ENCODE results near the gene PDX1.

The PDX1 gene

GRCh38 chr13:27919934-27920676 is at the start of gene PDX1:
Gene PDX1, plus strand, starts transcription at chr13:27920000. Its CDS starts 139 bp downstream, at chr13:27920139.
- no peak for DNase-seq

GRCh38 chr13:27878274-27878673 is 41.5 kb upstream of the PDX1 start:
- DNase-seq: no peak

DNA sequence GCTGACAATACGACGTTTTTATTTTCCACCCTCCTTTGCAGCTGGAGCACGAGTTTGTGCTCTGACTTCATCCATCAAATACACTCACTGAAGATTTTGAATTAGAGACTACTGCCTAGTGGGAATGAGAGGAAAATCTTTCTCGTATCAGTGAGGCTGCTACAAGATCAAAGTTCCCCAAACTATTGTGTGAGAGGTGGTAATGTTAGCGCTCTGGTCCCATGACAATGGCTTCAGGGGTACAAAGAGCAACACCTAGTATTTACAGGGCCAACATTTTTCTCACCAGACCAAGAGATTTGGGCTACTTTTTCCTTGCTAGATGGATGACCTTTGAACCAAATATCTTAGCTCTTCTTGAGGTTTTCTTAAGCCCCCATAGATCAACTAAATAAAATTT is 30.3 kb upstream of the PDX1 start:
- DNase-seq: no peak

GRCh38 chr13:27896726-27897125 is 23.1 kb upstream of the PDX1 start:
- no peak for DNase-seq

DNA sequence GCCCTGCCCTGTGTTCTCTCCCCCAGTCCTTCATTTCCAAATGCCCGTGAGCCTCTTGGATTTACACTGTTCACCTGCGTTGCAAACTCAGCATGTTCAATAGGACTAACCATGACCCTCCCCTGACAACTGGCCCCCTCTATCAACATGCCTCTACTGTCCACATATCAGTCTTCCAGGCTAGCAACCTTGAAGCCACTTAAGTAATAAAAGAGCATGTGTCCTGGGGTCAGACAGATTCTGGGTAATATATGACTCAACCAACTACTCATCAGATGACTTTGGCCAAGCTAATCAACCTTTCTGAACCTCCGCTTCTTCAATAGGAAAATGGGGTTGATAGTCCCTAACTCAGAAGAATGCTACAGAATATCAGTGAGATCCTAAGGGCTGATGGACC is 15.1 kb upstream of the PDX1 start:
- DNase-seq: no peak

- DNase-seq: no peak
Observed at GRCh38 chr13:27905650-27906049, 14.2 kb upstream of the PDX1 start.

- no peak for DNase-seq
Observed at GRCh38 chr13:27907121-27907787, 12.5 kb upstream of the PDX1 start.

DNA sequence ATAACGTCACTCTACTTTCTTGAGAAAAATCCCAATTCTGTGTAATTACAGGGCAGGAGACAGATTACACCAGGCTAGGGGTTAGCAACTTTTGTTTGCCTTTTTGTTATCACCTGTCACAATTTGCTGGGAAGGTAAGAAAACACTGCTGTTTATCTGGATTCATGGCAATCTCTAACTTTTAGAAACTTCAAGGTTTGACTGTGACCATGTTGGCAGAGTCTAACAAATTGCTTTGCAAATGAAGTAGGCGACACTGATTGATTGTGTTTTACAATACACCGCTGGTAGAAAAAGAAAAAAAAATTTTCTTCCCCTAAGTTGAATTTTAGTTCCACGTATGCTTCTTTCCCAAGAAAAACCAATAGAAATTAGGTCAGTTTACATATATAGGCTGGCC is 10.4 kb upstream of the PDX1 start:
- no peak for DNase-seq

DNA sequence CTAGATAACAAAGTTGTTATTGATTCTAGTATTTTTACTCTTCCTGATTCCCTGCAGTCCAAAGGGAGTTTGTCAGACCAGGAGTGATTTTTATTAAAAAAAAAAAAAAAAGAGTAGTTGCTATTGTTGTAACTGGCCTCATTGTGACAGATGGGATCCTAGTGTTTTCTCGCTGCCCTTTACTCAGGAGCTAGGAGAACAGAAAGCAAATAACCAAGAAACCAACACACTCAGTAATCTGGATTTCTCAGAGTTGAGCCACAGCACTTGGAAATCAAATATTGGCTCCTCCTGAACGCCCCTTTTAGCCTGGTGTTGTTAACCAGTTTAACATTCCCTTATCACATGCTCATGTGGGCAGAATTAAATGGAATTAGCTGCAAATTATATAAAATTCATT is 8.3 kb upstream of the PDX1 start:
- DNase-seq: no peak

DNA sequence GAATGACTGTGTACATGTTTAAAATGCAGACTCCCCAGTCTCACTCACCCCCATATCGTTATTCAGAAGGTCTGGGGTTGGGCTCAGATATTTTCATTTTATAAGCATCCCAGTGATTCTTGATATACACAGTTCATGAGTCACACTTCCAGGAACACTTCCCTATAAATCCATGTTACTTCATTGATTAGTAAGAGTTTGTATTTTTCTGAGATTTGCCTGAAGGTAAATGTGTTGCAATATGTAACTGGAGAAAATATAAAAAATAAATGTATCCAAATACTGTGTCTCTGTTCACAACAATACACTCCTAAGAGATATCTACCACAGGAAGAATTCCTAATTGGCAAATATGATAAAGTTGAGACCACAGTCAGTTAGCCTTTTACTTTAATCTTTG is 6.6 kb upstream of the PDX1 start:
- no peak for DNase-seq

GRCh38 chr13:27915301-27916207 is 4.2 kb upstream of the PDX1 start:
- DNase-seq: no peak

DNA sequence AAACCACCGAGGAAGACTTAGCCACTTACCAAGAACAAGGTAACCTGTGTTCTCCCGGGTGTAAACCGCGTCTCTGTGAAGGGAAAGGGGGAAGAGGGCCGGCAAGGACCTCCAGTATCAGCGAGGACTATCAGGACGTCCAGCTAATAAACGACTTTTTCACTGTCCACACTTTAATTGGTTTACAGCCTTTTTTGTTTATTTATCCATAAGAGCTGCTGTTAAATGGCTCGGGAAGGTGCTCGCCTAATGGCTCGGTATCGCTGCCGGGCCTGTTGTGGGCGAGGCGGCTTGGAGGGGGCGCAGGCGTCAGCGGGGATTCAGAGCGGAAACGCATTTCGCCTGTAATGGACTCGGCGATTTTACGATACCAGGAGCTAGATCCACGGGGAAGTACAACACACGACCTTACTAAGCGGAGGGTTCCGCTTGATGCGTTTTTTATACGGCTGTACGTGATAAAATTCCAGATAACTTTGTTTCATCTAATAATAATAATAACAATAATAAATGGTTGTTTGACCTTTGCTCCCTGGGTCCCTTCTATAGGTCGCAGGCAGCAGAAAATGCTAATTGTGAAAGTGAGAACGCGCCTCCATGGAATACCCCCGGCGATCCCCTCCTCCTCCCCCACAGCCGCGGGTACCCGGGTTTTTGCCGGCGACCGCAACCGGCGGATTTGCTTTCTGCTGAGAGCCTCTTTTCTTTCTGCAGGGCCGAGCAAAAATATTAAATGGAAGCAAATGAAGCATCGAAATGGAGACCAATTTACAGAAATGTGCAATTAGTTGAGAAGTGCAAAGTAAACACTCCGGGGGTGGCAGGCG is 2.5 kb upstream of the PDX1 start:
- DNase-seq: no peak

DNA sequence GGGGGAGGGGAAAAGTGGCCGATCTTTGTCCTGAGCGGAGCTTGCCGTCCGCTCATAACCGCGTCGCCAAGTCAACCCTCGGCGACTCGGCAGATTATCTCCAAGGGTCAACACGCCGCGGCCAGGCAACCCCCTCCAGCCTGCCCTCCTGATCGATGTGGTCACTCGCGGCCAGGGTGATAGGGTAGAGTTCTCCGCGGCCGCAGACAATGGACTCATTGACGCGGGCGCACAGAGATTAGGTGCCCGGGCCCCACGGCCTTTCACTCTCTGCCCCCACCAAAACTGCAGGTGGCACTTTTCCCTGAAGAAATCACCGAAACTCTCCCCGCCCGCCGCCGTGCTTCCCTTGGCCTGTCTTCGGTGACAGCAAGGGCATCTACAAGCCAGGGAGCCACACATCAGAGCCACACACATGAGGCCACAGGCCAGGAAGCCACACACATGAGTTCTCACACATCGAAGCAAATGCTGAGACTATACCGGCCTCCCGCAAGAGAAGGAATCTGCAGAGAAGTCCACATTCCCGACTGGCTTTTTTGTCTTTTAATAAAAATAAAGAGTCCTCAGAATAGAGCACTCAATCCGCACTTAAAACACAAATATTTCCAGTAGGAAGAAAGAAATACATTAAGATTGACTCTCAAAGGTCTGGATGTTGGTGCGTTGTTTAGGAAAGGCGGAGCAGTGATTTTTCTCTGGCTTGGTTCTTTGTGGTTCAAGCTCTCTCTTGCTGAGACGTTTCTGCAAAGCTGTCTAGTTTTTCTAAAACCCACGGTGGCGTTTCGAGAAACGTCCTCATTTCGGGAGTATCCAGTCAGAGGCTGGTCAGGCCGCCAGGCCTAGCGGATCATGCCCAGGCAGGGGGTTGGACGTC is 1.5 kb upstream of the PDX1 start:
- no peak for DNase-seq

DNA sequence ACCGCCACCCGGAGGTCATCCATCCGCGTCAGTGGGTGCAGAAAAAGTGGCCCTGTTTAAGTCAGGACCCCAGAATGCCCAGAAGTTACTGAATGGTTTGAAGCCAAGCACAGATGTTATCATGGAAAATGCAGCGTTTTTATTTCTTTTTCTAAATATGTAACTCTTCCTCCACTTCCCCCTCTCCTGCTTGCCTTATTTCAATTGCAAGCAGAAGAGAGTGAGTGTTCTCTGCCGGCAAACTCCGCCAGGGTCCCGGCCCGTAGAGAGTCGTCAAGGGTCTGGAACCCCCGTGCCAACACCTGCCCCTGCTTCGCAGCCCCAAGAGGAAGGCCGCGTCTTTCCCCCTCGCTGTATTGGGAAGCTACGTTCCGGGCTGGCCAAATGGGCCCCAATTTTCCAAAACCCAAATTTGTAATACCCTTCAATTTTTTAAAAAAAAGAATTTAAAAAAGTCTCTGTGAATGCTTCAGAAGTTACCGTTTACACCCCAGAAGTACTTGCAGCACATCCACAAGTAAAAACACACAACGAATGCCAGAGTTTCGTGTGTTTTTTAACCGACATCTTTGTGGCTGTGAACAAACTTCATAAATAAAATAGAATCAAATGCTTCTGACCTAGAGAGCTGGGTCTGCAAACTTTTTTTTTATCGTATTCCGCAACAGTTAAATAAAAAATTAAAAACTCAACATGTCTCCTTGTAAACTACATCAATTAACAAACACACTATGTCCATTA is 712 bp upstream of the PDX1 start:
- no peak for DNase-seq

DNA sequence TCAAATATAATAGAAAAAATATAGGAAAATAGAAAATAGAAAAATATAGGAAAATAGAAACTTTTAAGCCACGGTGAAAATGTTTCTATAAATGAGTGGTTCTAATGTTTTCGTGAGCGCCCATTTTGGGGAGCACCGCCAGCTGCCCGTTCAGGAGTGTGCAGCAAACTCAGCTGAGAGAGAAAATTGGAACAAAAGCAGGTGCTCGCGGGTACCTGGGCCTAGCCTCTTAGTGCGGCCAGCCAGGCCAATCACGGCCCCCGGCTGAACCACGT is 204 bp upstream of the PDX1 start:
- no peak for DNase-seq

DNA sequence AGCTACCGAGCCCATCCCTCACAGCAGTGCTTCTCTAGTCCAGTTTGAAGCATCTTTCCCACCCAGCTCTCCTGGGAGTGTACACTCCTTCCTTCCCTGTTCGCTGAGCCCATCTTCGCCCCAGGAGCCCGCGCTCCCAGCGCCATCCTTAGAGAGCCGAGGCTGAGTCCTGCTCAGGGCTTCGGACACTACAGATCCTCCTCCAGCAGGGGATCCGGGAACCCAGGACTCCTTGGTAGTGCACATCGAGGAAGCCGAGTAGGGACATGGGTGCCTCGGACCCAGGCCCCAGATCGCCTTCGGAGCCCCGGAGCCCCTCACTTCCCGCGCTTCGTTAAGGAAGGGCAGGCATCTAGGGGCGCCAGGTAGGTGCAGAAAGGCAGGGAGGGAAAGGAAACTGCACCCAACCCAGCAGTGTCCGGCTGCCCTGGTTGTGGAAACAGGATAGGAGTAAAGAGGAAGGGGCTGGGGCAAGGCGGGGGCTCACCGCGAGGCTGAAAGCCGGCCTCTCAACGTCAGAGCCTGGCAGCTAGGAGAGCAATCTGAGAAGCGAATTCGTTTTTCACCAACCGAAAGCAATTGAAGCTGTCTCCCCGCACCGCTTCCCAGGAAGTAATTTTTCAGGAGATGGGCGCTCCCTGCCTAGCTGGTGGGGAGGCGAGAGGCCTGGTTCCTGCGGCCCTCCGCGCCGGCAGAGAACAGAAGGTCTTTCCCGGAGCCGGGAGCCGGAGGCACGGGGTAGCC is 1.0 kb downstream of the PDX1 start:
- DNase-seq: no peak

DNA sequence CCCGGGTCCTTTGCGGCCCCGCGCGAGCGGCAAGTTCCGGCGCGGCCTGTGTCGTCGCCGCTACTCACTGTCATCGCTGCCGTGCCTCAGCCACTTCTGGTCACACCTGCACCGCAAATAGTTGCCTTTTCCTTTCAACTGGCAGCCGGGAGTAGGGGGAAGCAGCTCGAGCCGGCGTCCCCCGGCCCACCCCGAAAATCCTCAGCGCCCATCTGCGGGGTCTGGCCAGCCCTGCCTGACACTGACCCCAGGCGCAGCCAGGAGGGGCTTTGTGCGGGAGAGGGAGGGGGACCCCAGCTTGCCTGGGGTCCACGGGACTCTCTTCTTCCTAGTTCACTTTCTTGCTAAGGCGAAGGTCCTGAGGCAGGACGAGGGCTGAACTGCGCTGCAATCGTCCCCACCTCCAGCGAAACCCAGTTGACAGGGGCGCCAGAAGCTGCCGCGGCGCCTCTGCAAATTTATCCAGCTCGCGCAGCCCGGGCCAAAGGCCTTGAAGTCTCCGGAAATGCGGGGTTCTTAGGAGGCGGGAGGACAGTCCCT is 1.7 kb downstream of the PDX1 start:
- no peak for DNase-seq

- no peak for DNase-seq
Observed at GRCh38 chr13:27921961-27922882, 2.4 kb downstream of the PDX1 start.

All from activated effector memory CD4-positive, alpha-beta T cell treated with anti-CD3 and anti-CD28 coated beads, Interleukin-2, amount 50 U/mL, for 16 hours (primary cell).